Measurements from ENCODE around the gene KCNK6.

The KCNK6 gene

GRCh38 chr19:38283271-38283670 is 36.4 kb upstream of the KCNK6 start:
- TF ChIP-seq, protein P1, sequence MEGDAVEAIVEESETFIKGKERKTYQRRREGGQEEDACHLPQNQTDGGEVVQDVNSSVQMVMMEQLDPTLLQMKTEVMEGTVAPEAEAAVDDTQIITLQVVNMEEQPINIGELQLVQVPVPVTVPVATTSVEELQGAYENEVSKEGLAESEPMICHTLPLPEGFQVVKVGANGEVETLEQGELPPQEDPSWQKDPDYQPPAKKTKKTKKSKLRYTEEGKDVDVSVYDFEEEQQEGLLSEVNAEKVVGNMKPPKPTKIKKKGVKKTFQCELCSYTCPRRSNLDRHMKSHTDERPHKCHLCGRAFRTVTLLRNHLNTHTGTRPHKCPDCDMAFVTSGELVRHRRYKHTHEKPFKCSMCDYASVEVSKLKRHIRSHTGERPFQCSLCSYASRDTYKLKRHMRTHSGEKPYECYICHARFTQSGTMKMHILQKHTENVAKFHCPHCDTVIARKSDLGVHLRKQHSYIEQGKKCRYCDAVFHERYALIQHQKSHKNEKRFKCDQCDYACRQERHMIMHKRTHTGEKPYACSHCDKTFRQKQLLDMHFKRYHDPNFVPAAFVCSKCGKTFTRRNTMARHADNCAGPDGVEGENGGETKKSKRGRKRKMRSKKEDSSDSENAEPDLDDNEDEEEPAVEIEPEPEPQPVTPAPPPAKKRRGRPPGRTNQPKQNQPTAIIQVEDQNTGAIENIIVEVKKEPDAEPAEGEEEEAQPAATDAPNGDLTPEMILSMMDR (IDR thresholded peaks at IDR 0.05; ENCODE audit: low read depth, low read length) = no peak
- no peak overlapping the region for H3K4me3 ChIP-seq (ENCODE audit: low read depth, low read length)
- H3K9me3 ChIP-seq = no peaks in the 10 kb centered on the region
- no peaks in the 10 kb centered on the region for H3K36me3 ChIP-seq
- no peaks in the 10 kb centered on the region for H3K27me3 ChIP-seq
- DNase-seq = no peak
- H3K4me1 ChIP-seq = no peaks in the 10 kb centered on the region; the same call in 1 of the 2 replicates

- H3K9me3 ChIP-seq = no peaks in the 10 kb centered on the region
- no peak overlapping the region for H3K4me3 ChIP-seq (ENCODE audit: low read depth, low read length)
- TF ChIP-seq, protein P1 (IDR thresholded peaks at IDR 0.05; ENCODE audit: low read depth, low read length) = no peak
- DNase-seq = no peak
- H3K4me1 ChIP-seq = no peaks in the 10 kb centered on the region; the same call in 1 of the 2 replicates
- no peaks in the 10 kb centered on the region for H3K36me3 ChIP-seq
- no peaks in the 10 kb centered on the region for H3K27me3 ChIP-seq
Observed at GRCh38 chr19:38284422-38284821, 35.2 kb upstream of the KCNK6 start.

GRCh38 chr19:38285567-38285966 is 34.1 kb upstream of the KCNK6 start:
- TF ChIP-seq, protein P1 (IDR thresholded peaks at IDR 0.05; ENCODE audit: low read depth, low read length) = no peak
- DNase-seq = no peak
- H3K4me1 ChIP-seq = no peaks in the 10 kb centered on the region; the same call in 1 of the 2 replicates
- H3K9me3 ChIP-seq = no peaks in the 10 kb centered on the region
- H3K4me3 ChIP-seq (ENCODE audit: low read depth, low read length) = no peak overlapping the region
- H3K27me3 ChIP-seq = no peaks in the 10 kb centered on the region
- H3K36me3 ChIP-seq = no peaks in the 10 kb centered on the region

DNA sequence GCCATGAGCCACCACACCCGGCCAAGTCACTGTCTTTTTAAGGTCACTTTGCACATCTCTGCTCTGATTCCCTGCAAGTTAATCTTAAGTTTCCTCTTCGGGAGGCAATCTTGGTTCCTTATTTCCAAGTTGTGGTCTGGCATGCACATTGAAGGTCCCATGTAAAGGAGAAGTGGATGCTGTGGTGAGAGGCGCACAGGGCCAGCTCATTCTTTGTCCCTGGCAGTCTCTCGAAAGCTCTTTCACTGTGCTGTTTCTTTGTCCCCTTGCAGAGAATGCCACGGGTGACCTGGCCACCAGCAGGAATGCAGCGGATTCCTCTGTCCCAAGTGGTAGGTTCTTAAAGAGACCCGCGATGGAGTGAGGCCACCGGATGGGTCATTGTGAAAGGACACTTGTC is 32.0 kb upstream of the KCNK6 start:
- Histone ChIP-seq H3K36me3 (no peaks in the 10 kb centered on the region), H3K27me3 (no peaks in the 10 kb centered on the region), H3K4me3 (ENCODE audit: low read depth, low read length) (no peak overlapping the region), H3K9me3 (no peaks in the 10 kb centered on the region), H3K4me1 (no peaks in the 10 kb centered on the region)
- TF ChIP-seq, protein P1 (IDR thresholded peaks at IDR 0.05; ENCODE audit: low read depth, low read length) = no peak
- no peak for DNase-seq

GRCh38 chr19:38288123-38288855 is 31.4 kb upstream of the KCNK6 start:
- H3K36me3 ChIP-seq = no peaks in the 10 kb centered on the region
- no peak for DNase-seq
- no peaks in the 10 kb centered on the region for H3K9me3 ChIP-seq
- H3K4me3 ChIP-seq (ENCODE audit: low read depth, low read length) = no peak overlapping the region
- TF ChIP-seq, protein P1 (IDR thresholded peaks at IDR 0.05; ENCODE audit: low read depth, low read length) = no peak
- no peaks in the 10 kb centered on the region for H3K4me1 ChIP-seq
- no peaks in the 10 kb centered on the region for H3K27me3 ChIP-seq

- H3K27me3 ChIP-seq = no peaks in the 10 kb centered on the region
- H3K36me3 ChIP-seq = no peaks in the 10 kb centered on the region
- TF ChIP-seq, protein P1 (IDR thresholded peaks at IDR 0.05; ENCODE audit: low read depth, low read length) = no peak
- no peak overlapping the region for H3K4me3 ChIP-seq (ENCODE audit: low read depth, low read length)
- H3K9me3 ChIP-seq = no peaks in the 10 kb centered on the region
- no peaks in the 10 kb centered on the region for H3K4me1 ChIP-seq
- DNase-seq = no peak
Observed at GRCh38 chr19:38289955-38290354, 29.7 kb upstream of the KCNK6 start.
